ENCODE data around the gene ACBD7. TPM values are rescaled to one million over a fixed set of nuclear protein-coding genes. Genes with fewer than 3 reads are reported as not detected.

The ACBD7 gene
- total RNA-seq, 6 donors from 2014 or later = 0.46 to 2.4 (median 0.83) TPM; not detected in 2

DNA sequence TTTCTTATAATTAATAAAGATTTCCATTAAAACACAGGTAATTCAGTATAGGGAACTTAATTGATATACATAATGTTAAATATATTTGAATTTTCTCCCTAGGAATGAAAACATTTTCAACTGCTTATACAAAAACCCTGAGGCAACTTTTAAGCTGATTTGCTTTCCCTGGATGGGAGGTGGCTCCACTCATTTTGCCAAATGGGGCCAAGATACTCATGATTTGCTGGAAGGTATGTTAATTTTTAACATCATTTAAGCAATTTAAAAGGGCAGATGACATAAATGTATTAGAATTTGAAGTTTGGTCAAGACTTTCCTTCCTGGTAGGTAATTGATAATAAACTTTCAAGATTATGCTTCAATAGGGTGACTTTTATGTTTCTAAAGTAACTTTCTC lies 39.0 kb downstream of the ACBD7 start:
- no peaks in the 10 kb centered on the region for H3K27me3 ChIP-seq
- peaks cover 0 to 6% (median 3%) of the 10 kb centered on the region in 4 donors for H3K4me1 ChIP-seq
- H3K9me3 ChIP-seq = no peaks in the 10 kb centered on the region
- ATAC-seq (ENCODE audit: low FRiP score in 2 of 2) (no peak), DNase-seq (no peak)
- no peak overlapping the region for H3K4me3 ChIP-seq
- H3K27ac ChIP-seq = no peak overlapping the region
- no peak for TF ChIP-seq POLR2AphosphoS5 (IDR thresholded peaks at IDR 0.05)
- TF ChIP-seq POLR2A (IDR thresholded peaks at IDR 0.05) = no peak
- TF ChIP-seq, protein P1, sequence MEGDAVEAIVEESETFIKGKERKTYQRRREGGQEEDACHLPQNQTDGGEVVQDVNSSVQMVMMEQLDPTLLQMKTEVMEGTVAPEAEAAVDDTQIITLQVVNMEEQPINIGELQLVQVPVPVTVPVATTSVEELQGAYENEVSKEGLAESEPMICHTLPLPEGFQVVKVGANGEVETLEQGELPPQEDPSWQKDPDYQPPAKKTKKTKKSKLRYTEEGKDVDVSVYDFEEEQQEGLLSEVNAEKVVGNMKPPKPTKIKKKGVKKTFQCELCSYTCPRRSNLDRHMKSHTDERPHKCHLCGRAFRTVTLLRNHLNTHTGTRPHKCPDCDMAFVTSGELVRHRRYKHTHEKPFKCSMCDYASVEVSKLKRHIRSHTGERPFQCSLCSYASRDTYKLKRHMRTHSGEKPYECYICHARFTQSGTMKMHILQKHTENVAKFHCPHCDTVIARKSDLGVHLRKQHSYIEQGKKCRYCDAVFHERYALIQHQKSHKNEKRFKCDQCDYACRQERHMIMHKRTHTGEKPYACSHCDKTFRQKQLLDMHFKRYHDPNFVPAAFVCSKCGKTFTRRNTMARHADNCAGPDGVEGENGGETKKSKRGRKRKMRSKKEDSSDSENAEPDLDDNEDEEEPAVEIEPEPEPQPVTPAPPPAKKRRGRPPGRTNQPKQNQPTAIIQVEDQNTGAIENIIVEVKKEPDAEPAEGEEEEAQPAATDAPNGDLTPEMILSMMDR (IDR thresholded peaks at IDR 0.05) = no peak
- no peak for TF ChIP-seq EP300 (IDR thresholded peaks at IDR 0.05)
- no peaks in the 10 kb centered on the region for H3K36me3 ChIP-seq

DNA sequence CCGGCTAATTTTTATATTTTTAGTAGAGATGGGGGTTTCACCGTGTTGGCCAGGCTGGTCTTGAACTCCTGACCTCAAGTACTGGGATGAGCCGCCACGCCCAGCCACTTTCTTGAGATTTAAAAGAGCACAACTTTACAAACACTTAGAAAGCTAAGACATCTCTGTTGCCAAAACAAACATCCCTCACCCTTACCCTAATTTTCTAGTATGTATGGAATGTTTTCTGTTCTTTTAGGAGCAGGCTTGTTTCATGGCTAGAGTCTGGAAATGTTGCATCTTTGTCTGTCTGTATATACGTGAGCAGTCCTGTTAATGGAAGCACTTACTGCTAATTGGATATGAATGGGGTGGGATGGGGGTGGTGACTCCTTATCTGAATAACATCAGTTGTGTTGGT lies 42.0 kb downstream of the ACBD7 start:
- no peaks in the 10 kb centered on the region for H3K27me3 ChIP-seq
- no peak overlapping the region for H3K27ac ChIP-seq
- H3K4me3 ChIP-seq = no peak overlapping the region
- H3K36me3 ChIP-seq = no peaks in the 10 kb centered on the region
- H3K9me3 ChIP-seq = no peaks in the 10 kb centered on the region
- ATAC-seq (ENCODE audit: low FRiP score in 2 of 2) = no peak
- DNase-seq = no peak
- 41 to 44% methylated on average over 5 of the region's 5 CpGs for WGBS, 2 donors
- H3K4me1 ChIP-seq = peaks cover 0 to 6% (median 3%) of the 10 kb centered on the region in 4 donors
- no peak for TF ChIP-seq POLR2AphosphoS5 (IDR thresholded peaks at IDR 0.05)
- TF ChIP-seq, protein P1 (IDR thresholded peaks at IDR 0.05) = no peak
- no peak for TF ChIP-seq EP300 (IDR thresholded peaks at IDR 0.05)
- no peak for TF ChIP-seq POLR2A (IDR thresholded peaks at IDR 0.05)

DNA sequence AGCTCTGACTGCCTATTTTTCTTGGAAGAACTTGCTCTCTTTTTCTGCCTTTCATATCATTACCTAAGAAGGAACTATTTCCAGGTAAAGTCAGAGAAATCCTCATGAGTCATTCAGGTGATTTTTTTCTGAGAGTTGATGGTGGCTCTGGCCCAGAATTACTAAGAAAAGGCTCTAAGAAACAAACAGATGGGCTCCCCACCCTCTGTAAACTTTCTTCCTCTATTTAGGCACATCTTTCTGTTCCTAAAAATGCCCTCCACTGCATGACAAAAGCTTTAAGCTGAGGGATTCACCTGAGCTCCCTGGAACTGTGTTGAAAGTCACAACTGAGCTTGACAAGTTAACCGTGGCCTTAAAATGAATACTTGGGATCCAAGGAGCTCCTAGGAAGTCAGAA lies 43.2 kb downstream of the ACBD7 start:
- H3K27ac ChIP-seq = no peak overlapping the region
- no peaks in the 10 kb centered on the region for H3K36me3 ChIP-seq
- DNase-seq = no peak
- H3K9me3 ChIP-seq = no peaks in the 10 kb centered on the region
- peaks cover 0 to 6% (median 3%) of the 10 kb centered on the region in 4 donors for H3K4me1 ChIP-seq
- no peaks in the 10 kb centered on the region for H3K27me3 ChIP-seq
- no peak overlapping the region for H3K4me3 ChIP-seq
- ATAC-seq (ENCODE audit: low FRiP score in 2 of 2) = no peak
- WGBS, 2 donors = 71 to 80% methylated on average over 1 of the region's 1 CpG
- TF ChIP-seq POLR2AphosphoS5 (IDR thresholded peaks at IDR 0.05) (no peak), EP300 (IDR thresholded peaks at IDR 0.05) (no peak), POLR2A (IDR thresholded peaks at IDR 0.05) (no peak)

DNA sequence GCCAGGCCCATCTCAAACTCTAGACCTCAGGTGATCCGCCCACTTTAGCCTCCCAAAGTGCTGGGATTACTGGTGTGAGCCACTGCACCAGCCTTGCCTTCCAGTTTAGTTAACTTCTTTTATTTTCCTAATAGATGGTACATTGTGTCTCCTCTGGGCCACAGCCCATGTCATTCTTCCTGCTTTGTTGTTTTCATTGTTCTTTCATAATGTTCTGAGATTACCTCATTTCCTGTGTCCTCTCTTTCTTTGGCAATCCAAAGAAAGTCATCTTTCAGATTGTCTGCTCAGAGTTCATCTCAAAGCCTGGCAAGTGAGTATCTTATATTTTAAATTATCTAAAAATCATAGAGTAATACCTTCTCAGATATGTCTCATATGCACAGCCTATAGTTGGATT lies 44.9 kb downstream of the ACBD7 start, which contains the start of gene OLAH:
OLAH (plus strand) TSS at position 270 of the 400 bp plus-strand sequence. CDS start 3,346 bp downstream, outside the sequence.
- DNase-seq (no peak), ATAC-seq (ENCODE audit: low FRiP score in 2 of 2) (no peak)
- peaks cover 0 to 6% (median 3%) of the 10 kb centered on the region in 4 donors for H3K4me1 ChIP-seq
- H3K36me3 ChIP-seq = no peaks in the 10 kb centered on the region
- TF ChIP-seq, protein P1 (IDR thresholded peaks at IDR 0.05) = no peak
- TF ChIP-seq EP300 (IDR thresholded peaks at IDR 0.05) (no peak), POLR2AphosphoS5 (IDR thresholded peaks at IDR 0.05) (no peak), POLR2A (IDR thresholded peaks at IDR 0.05) (no peak)
- H3K27ac ChIP-seq = no peak within 1 kb of the TSS
- no peaks in the 10 kb centered on the region for H3K27me3 ChIP-seq
- no peaks in the 10 kb centered on the region for H3K9me3 ChIP-seq
- WGBS, 2 donors = 89 to 92% methylated on average over 1 of the region's 1 CpG
- H3K4me3 ChIP-seq = no peak within 1 kb of the TSS

DNA sequence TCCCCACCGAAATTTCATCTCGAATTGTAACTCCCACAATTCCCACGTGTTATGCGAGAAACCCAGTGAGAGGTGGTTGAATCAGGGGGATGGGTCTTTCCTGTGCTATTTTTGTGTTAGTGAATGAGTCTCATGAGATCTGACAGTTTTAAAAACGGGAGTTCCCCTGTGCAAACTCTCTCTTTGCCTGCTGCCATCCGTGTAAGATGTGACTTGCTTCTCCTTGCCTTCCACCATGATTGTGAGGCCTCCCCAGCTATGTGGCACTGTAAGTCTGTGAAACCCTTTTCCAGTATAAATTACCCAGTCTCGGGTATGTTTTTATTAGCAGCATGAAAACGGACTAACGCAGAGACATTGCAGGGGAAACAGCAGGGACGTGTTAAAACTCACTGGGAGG lies 50.2 kb downstream of the ACBD7 start:
- ATAC-seq (ENCODE audit: low FRiP score in 2 of 2) = no peak

More for the DNA sequence above, 50.2 kb downstream of the ACBD7 start:
- Histone ChIP-seq H3K4me3 (no peak overlapping the region), H3K9me3 (no peaks in the 10 kb centered on the region), H3K27me3 (no peaks in the 10 kb centered on the region), H3K27ac (no peak overlapping the region), H3K36me3 (no peaks in the 10 kb centered on the region), H3K4me1 (no peaks in the 10 kb centered on the region)
- TF ChIP-seq POLR2AphosphoS5 (IDR thresholded peaks at IDR 0.05) (no peak), EP300 (IDR thresholded peaks at IDR 0.05) (no peak), POLR2A (IDR thresholded peaks at IDR 0.05) (no peak)
- TF ChIP-seq, protein P1 (IDR thresholded peaks at IDR 0.05) = no peak
- 89% methylated on average over 10 of the region's 10 CpGs for WGBS, 2 donors
- no peak for DNase-seq
